ENCODE results near the gene ABHD12B.
"Not testable (repeated sequence)": the region's sequence is repeated elsewhere in the genome, so short reads cannot be mapped to it uniquely, and the experiment has no call there.

Gene ABHD12B

GRCh38 chr14:50897005-50897404 lies 25.2 kb downstream of the ABHD12B start:
- not testable (repeated sequence) for DNase-seq (ENCODE audit: low read depth)

DNA sequence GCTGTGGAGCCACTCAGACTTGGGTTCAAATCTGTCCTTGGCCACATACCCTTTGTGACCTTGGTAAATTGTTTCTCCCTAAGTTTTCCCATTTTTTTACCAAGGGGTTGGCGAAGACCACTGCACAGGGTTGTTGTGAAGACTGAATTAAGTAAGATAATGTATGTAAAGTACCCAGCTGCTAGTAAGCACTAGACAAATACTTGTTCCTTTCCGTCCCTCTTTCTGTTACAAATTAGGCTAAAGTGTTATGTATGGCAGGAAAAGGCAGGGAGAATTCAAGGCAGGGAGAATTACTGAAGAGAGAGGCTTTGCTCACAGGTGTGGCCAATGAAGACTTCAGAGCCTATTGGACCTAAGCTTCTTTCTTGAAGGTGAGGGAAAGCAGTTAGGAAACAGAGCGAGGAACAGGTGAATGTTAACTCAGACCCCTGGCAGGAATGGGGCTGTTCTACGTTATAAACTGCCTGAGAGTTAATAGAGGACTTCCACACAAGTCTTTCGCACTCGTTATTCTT lies 25.9 kb downstream of the ABHD12B start:
- no peak for DNase-seq (ENCODE audit: low read depth)

DNA sequence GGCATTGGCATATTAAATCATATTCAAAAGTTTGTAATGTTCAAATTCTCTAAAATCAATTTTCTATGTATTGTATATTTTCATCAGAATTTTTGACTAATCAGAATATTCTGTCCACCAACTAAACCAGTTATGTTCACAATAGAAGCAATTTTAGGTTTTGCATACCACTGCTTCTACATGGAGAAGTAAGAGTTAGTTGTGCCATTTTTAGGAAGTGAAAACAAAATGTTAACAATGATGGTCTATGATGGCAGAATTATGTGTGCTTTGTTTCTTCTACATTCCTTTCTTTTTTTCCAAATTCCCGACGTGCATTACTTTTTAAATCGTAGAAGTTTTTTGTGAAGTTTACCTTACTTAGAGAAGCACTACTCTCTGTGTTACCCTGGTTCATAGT lies 29.5 kb downstream of the ABHD12B start:
- DNase-seq (ENCODE audit: low read depth), result no peak

- no peak for DNase-seq (ENCODE audit: low read depth)
Observed at GRCh38 chr14:50904719-50905118, 32.9 kb downstream of the ABHD12B start.

DNA sequence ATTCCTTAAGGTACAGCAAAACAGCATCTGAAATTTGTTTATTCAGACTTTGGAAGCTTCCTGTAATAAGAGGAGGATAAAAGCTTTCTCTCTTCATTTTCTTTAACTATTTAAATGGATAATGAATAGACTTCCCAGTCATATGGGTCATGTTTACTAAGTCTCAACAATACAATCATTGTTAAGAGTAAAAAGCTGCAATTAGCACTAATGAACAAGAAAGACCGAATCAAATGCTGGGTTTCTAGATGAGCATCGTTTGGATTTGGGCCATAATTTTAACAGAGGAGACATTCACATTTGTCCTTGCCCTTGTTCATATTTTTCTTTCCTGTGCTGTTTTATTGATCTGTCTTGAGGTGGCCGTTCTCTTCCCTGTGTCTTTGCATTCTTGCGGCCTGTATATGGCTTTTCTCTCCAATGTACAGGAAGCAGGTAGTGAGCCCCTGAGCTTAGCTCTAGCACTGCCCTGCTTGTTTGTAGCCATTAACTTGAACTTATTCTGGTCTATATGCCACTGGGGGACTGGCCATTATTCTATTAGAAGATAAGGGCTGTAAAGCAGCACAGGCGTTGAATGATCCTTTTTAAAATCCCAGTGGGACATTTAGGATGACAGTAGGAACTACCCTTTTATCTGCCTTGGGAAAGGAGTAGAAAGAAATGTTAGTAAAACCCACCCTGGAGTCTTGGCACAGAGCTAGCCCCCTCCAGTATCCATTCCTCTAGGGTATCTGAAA lies 34.6 kb downstream of the ABHD12B start:
- no peak for DNase-seq (ENCODE audit: low read depth)

DNA sequence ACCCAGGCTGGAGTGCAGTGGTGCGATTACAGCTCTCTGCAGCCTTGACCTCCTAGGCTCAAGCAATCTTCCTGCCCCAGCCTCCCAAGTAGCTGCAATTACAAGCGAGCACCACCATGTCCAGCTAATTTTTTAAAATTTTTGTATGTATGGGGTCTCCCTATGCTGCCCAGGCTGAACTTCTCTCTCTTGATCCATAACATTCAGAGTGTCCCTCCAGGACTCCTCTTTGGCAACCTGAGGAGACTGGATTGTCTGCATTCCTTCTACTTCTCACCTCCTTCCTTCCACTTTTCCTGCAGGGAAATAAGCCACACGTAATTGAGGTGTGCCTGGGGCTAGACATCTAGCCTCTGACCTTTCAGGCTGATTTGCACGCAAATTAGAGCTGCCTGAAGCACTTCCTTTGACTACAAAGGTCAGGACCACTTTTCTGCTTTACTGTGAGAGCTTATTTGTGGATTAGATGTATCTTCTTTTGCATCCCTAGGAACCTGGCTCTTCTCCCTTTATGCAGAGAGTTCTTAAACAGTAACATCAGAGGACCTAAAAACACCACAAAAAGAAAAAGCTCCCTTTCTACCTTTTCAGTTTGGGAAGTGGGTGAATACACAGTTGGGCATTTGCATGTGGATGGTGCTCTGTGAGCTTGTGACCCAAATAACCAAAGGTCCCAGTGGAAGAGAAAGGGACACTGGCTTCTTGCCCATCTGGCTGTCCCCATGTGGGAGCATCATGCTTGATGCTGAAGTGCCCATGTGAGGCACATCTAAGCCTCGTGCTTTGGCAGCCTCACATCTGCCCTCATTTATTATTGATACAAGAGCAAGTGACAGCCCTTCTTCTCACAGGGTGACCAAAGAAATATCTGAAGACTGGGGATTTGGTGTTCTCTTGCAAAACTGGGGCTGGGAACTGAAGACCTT lies 38.9 kb downstream of the ABHD12B start:
- no peak for DNase-seq (ENCODE audit: low read depth)

DNA sequence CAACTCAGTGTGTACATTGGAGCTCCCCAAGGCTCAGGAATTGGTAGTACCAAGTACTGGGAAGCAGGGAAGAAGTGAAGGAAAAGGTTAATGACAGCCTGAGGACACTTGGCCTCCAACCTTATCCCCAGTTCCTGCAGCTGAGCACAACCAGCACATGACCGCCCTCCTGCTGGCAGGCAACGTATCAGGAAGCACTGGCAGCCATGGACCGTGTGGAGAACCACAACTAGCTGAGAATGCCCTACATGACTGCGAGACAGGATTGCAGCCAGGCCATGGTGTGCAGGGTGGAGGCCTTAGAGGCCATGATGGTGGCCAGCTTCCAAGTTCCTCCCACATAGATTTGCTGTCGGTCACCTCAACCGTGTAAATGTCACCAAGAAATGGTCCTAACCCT lies 45.6 kb downstream of the ABHD12B start:
- DNase-seq (ENCODE audit: low read depth), result no peak

DNA sequence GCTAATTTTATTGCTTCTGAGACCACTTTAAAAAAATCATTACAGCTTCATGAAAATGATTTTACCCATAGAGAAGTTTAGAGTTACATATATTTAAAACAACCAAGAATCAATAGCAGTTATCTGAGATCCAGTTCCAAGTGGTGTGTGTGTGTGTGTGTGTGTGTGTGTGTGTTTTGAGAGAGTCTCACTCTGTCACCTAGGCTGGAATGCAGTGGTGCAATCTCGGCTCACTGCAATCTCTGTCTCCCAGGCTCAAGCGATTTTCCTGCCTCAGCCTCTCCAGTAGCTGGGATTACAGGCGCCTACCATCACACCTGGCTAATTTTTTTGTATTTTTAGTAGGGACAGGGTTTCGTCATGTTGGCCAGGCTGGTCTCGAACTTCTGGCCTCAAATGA lies 47.7 kb downstream of the ABHD12B start:
- not testable (repeated sequence) for DNase-seq (ENCODE audit: low read depth)

- DNase-seq (ENCODE audit: low read depth), result no peak
Observed at GRCh38 chr14:50920482-50921230, 48.8 kb downstream of the ABHD12B start.

GRCh38 chr14:50922803-50923202 lies 51.0 kb downstream of the ABHD12B start:
- no peak for DNase-seq (ENCODE audit: low read depth)

DNA sequence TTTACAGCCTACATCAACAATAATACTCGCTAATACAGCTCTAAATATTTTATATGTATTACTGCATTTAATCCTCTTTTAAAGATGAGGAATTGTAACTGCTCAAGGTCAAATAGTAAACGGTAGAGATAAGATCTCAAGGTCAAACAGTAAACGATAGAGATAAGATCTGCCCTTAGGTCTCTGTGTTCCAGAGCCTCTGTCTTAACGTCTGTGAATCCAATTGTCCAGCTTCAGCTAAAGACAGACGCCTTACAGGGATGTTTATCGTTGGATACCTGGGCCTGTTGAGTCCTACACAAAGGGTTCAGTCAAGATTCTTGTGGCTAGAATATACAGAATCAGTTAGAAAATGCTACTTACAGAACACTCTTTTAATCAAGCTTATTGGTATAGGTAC lies 52.4 kb downstream of the ABHD12B start:
- DNase-seq (ENCODE audit: low read depth), result no peak

DNA sequence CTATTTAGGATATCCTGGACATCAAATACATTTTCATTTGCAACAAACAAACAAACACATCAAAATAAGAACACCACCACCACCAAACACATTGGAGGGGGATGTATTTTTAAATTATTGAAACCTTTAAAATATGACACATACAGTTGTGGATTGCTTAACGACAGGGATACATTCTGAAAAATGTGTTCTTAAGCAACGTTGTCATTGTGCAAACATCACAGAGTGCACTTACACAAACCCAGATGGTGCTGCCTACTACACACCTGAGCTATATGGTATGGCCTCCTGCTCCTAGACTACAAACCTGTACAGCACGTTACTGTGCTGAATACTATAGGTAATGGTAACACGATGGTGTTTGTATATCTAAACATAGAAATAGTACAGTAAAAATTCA lies 53.0 kb downstream of the ABHD12B start:
- no peak for DNase-seq (ENCODE audit: low read depth)

DNA sequence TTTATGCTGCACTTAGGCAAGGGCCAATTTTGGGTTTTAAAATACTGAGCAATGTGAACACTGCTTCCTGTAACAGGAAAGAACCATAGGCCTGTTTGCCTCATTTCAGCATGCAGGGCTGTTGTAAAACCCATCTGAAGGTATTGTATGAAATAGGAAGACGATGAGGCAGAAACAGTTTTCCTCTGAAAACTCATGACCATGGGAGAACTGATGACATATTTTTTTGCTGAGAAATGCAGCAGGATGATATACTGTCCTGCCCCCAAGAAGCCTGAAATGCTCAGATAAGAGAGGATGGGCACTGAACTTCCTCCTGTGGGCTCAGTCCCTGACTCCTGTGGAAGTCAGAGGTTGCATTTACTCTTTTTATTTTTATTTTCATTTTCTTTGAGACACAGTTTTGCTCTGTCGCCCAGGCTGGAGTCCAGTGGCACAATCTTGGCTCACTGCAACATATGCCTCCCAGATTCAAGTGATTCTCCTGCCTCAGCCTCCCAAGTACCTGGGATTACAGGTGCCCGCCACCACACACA lies 55.1 kb downstream of the ABHD12B start:
- DNase-seq (ENCODE audit: low read depth), result no peak

DNA sequence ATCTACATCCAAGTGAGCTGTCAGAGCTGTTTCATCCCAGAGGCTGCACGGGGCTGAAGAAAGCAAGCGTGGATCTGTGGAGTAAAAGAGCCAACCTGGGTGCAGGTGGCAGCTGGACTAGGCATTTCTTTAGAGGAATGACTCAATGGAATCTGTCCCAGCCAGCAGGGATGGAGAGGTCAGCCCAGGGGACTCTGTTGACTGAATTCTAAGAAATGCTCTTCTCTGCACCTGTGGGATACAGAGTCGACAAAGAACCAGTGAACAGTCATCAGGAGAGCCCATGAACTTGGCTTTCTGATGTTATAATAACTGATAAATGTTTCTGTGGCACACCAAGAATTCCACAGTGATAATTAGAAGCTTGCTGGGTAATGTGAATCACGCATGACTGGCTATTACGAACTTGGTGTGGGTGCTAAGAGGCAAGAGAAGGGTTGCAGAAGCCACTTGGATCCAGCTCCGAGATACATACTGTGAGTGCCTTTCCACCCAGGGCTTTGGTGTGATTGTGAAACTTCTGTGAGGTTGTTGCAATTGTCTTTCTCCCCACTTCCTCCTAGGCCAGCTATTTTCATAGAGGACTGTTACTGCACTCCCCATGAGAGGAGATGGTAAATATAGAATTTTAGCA lies 56.3 kb downstream of the ABHD12B start:
- DNase-seq (ENCODE audit: low read depth), result no peak

- no peak for DNase-seq (ENCODE audit: low read depth)
Observed at GRCh38 chr14:50929506-50929905, 57.7 kb downstream of the ABHD12B start.

GRCh38 chr14:50931559-50931958 lies 59.7 kb downstream of the ABHD12B start:
- no peak for DNase-seq (ENCODE audit: low read depth)

GRCh38 chr14:50932156-50932555 lies 60.3 kb downstream of the ABHD12B start:
- DNase-seq (ENCODE audit: low read depth), result no peak

- DNase-seq (ENCODE audit: low read depth), result no peak
Observed at GRCh38 chr14:50932592-50933495, 61.0 kb downstream of the ABHD12B start.

GRCh38 chr14:50935126-50936015 lies 63.5 kb downstream of the ABHD12B start:
- no peak for DNase-seq (ENCODE audit: low read depth)

GRCh38 chr14:50936016-50936340 lies 64.1 kb downstream of the ABHD12B start:
- DNase-seq (ENCODE audit: low read depth), result no peak

Measured in T-helper 22 cell (primary cell).